Measurements from ENCODE around the gene CRP.
"Not testable (repeated sequence)": the region's sequence is repeated elsewhere in the genome, so short reads cannot be mapped to it uniquely, and the experiment has no call there.

CRP gene

DNA sequence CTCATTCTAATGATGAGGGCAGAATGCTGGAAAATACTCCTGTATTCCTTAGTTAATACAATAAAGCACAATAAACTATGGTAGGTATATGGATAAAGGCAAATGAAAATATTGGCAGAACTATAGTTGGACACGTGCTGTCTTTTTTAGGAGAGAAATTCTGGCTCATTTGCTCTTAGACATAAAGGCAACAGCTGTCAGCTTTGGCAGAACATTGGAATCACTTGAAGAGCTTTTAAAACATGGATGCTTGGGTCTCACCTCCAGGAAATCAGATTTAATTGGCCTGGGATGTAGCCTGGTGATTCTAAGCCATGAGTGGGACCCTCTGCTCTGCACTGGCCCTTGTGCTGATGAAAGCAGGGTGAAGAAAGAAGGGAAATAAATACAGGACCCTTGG lies 9.9 kb downstream of the CRP start:
- no peaks in the 10 kb centered on the region for H3K9me3 ChIP-seq (ENCODE audit: control insufficient read depth in 2 of 2, low read length in 2 of 2)
- H3K9ac ChIP-seq (ENCODE audit: low read depth in 1 of 2, low read length in 2 of 2), result no peak overlapping the region
- no peak overlapping the region for H3K27ac ChIP-seq (ENCODE audit: low read depth in 2 of 2, low read length in 2 of 2)
- no peak overlapping the region for H3K4me3 ChIP-seq (ENCODE audit: low read length in 2 of 2)
- H3K27me3 ChIP-seq (ENCODE audit: control insufficient read depth in 2 of 2, insufficient read depth in 2 of 2, low read length in 2 of 2), result no peaks in the 10 kb centered on the region
- H3K36me3 ChIP-seq (ENCODE audit: control insufficient read depth in 2 of 2, insufficient read depth in 2 of 2, low read length in 2 of 2), result no peaks in the 10 kb centered on the region
- H3K4me1 ChIP-seq (ENCODE audit: control insufficient read depth in 2 of 2, insufficient read depth in 2 of 2, low read length in 2 of 2), result no peaks in the 10 kb centered on the region

DNA sequence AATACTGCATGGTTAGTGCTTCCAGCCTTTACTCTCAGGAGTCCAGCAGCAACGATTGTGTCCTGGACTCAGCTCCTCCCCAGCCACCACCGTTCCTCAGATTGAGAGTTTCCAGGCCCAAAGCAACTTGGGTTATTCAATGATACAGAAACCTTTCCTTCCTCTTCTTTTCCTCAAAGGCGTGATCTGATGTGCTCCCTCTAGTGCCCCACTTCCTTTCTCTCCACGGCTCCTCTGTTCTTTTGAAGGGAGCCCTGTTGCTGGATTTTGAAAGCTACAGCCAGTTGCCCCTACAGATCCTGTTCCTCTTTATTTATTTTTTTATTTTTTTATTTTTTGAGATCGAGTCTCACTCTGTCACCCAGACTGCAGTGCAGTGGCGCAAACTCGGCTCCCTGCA lies 14.1 kb downstream of the CRP start:
- H3K27ac ChIP-seq (ENCODE audit: low read depth in 2 of 2, low read length in 2 of 2), result no peak overlapping the region
- H3K36me3 ChIP-seq (ENCODE audit: control insufficient read depth in 2 of 2, insufficient read depth in 2 of 2, low read length in 2 of 2), result no peaks in the 10 kb centered on the region
- no peaks in the 10 kb centered on the region for H3K27me3 ChIP-seq (ENCODE audit: control insufficient read depth in 2 of 2, insufficient read depth in 2 of 2, low read length in 2 of 2)

DNA sequence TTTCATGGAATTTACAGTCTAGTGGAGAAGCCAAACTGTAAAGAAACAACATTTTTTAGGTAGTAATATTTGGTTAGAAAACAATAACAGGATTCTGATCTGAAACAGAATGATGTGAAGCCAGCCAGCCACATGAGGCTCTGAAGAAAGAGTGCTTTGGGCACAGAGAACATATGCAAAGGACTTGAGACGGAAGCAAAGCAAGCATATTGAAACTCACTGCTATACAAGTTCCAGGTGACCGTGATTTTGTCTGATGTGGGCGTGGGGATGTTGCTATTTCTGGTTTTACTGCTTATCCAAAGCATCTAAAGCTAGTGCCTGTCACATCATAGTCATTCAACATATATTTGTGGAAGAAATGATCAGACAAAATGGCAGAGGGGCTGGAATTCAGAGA lies 14.7 kb downstream of the CRP start:
- H3K27me3 ChIP-seq (ENCODE audit: control insufficient read depth in 2 of 2, insufficient read depth in 2 of 2, low read length in 2 of 2), result no peaks in the 10 kb centered on the region
- no peak overlapping the region for H3K27ac ChIP-seq (ENCODE audit: low read depth in 2 of 2, low read length in 2 of 2)
- H3K4me3 ChIP-seq (ENCODE audit: low read length in 2 of 2), result no peak overlapping the region
- H3K9me3 ChIP-seq (ENCODE audit: control insufficient read depth in 2 of 2, low read length in 2 of 2), result no peaks in the 10 kb centered on the region
- H3K36me3 ChIP-seq (ENCODE audit: control insufficient read depth in 2 of 2, insufficient read depth in 2 of 2, low read length in 2 of 2), result no peaks in the 10 kb centered on the region
- no peaks in the 10 kb centered on the region for H3K4me1 ChIP-seq (ENCODE audit: control insufficient read depth in 2 of 2, insufficient read depth in 2 of 2, low read length in 2 of 2)
- H3K9ac ChIP-seq (ENCODE audit: low read depth in 1 of 2, low read length in 2 of 2), result no peak overlapping the region

More for the DNA sequence above, 14.1 kb downstream of the CRP start:
- H3K4me1 ChIP-seq (ENCODE audit: control insufficient read depth in 2 of 2, insufficient read depth in 2 of 2, low read length in 2 of 2), result no peaks in the 10 kb centered on the region
- no peak overlapping the region for H3K9ac ChIP-seq (ENCODE audit: low read depth in 1 of 2, low read length in 2 of 2)
- H3K9me3 ChIP-seq (ENCODE audit: control insufficient read depth in 2 of 2, low read length in 2 of 2), result no peaks in the 10 kb centered on the region
- no peak overlapping the region for H3K4me3 ChIP-seq (ENCODE audit: low read length in 2 of 2)

DNA sequence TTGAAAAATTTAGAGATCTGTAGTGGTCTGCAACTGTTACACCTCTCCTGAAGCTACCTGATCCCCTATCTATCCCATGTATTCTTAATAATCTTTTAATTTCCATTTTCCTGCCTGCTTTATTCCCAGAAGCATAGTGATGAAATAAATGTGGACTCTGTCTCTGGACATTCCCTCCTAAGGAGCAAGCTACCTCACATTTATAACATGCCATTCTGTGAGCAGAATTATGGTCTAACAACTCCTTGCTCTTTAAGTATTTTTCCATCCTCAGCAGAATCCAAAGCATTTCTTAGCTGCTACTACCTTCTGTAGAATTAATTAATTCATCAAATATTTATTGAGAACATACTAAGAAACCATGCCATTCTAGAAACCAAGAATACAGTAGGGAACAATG lies 15.1 kb downstream of the CRP start:
- H3K4me1 ChIP-seq (ENCODE audit: control insufficient read depth in 2 of 2, insufficient read depth in 2 of 2, low read length in 2 of 2), result no peaks in the 10 kb centered on the region
- no peaks in the 10 kb centered on the region for H3K36me3 ChIP-seq (ENCODE audit: control insufficient read depth in 2 of 2, insufficient read depth in 2 of 2, low read length in 2 of 2)
- H3K27me3 ChIP-seq (ENCODE audit: control insufficient read depth in 2 of 2, insufficient read depth in 2 of 2, low read length in 2 of 2), result no peaks in the 10 kb centered on the region
- H3K4me3 ChIP-seq (ENCODE audit: low read length in 2 of 2), result no peak overlapping the region
- H3K27ac ChIP-seq (ENCODE audit: low read depth in 2 of 2, low read length in 2 of 2), result no peak overlapping the region
- no peak overlapping the region for H3K9ac ChIP-seq (ENCODE audit: low read depth in 1 of 2, low read length in 2 of 2)
- no peaks in the 10 kb centered on the region for H3K9me3 ChIP-seq (ENCODE audit: control insufficient read depth in 2 of 2, low read length in 2 of 2)

DNA sequence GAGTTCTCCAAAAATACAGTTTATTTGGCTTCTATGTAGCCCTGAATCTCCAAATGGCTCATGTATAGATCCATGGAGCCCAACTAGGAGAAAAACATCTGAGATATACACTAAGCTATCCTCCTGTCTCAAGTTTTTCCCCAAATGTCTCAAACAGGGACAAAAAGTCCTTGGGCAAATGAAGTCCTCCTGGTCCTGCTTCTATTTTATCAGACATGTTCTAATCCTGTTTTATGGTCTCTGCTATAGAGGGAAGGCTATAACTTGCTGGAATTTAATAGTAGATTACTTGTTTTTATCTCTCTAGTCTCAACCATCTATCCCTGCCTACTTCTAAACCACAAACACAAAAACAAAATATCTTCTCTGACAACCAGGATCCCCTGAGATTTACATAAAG lies 26.9 kb downstream of the CRP start:
- Histone ChIP-seq H3K27ac (ENCODE audit: low read depth in 2 of 2, low read length in 2 of 2) (no peak overlapping the region), H3K4me1 (ENCODE audit: control insufficient read depth in 2 of 2, insufficient read depth in 2 of 2, low read length in 2 of 2) (no peaks in the 10 kb centered on the region), H3K36me3 (ENCODE audit: control insufficient read depth in 2 of 2, insufficient read depth in 2 of 2, low read length in 2 of 2) (no peaks in the 10 kb centered on the region), H3K4me3 (ENCODE audit: low read length in 2 of 2) (no peak overlapping the region), H3K27me3 (ENCODE audit: control insufficient read depth in 2 of 2, insufficient read depth in 2 of 2, low read length in 2 of 2) (no peaks in the 10 kb centered on the region), H3K9me3 (ENCODE audit: control insufficient read depth in 2 of 2, low read length in 2 of 2) (no peaks in the 10 kb centered on the region), H3K9ac (ENCODE audit: low read depth in 1 of 2, low read length in 2 of 2) (no peak overlapping the region)

DNA sequence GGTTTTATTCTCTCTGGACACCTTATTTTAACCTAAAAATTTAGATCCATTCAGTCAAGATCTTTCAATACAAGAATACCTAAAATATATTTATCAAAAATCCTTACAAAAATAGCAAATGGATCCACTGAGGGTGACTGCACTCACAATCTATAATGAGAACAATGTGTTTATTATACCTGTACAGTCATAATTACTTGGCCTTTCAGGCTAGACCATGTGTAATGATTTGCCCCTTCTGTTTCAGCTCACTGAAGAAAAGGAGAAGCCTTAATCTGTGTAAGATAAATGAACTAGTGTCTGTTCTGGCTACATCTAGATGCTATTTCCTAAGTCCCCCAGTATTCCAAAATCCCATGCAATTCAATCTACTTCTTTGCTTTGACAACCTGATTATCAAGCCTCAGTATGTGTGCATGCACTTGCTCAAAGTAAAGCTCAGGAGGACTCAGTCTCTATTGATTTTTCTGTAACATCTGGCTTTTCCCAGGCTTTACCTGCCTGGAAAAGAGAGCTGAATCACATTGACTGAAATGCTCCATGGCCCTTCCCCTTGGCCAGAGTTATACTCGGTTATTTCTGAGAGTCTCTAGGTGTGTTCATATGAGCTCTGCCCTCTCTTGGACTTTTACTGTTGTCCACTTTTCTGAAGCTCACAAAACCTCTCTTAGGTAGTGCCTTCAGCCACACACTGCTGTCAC lies 27.6 kb downstream of the CRP start:
- no peak overlapping the region for H3K4me3 ChIP-seq (ENCODE audit: low read length in 2 of 2)
- no peak overlapping the region for H3K27ac ChIP-seq (ENCODE audit: low read depth in 2 of 2, low read length in 2 of 2)
- H3K9ac ChIP-seq (ENCODE audit: low read depth in 1 of 2, low read length in 2 of 2), result no peak overlapping the region
- H3K36me3 ChIP-seq (ENCODE audit: control insufficient read depth in 2 of 2, insufficient read depth in 2 of 2, low read length in 2 of 2), result no peaks in the 10 kb centered on the region
- H3K27me3 ChIP-seq (ENCODE audit: control insufficient read depth in 2 of 2, insufficient read depth in 2 of 2, low read length in 2 of 2), result no peaks in the 10 kb centered on the region
- H3K4me1 ChIP-seq (ENCODE audit: control insufficient read depth in 2 of 2, insufficient read depth in 2 of 2, low read length in 2 of 2), result no peaks in the 10 kb centered on the region
- no peaks in the 10 kb centered on the region for H3K9me3 ChIP-seq (ENCODE audit: control insufficient read depth in 2 of 2, low read length in 2 of 2)

DNA sequence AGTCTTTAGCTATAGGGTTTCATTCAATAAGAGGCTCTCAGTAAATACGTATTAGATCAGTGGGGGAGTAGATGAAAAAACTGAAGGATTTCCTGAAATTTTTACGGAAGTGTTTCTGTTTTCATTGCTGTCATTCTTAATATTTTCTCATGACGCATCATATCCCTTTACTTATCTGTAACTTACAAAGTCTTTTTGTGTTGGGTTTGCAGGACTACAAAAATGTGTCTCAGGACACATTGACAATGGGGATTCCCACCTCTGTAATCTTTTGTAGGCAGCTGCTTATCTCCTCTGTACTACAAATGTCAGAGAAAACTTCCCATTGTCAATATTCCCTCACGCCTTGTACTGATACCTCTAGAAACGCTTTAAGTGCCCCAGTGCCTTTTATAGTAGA lies 35.5 kb downstream of the CRP start:
- H3K4me1 ChIP-seq (ENCODE audit: control insufficient read depth in 2 of 2, insufficient read depth in 2 of 2, low read length in 2 of 2), result no peaks in the 10 kb centered on the region
- H3K36me3 ChIP-seq (ENCODE audit: control insufficient read depth in 2 of 2, insufficient read depth in 2 of 2, low read length in 2 of 2), result no peaks in the 10 kb centered on the region
- no peak overlapping the region for H3K9ac ChIP-seq (ENCODE audit: low read depth in 1 of 2, low read length in 2 of 2)
- no peak overlapping the region for H3K4me3 ChIP-seq (ENCODE audit: low read length in 2 of 2)
- no peaks in the 10 kb centered on the region for H3K9me3 ChIP-seq (ENCODE audit: control insufficient read depth in 2 of 2, low read length in 2 of 2)
- H3K27me3 ChIP-seq (ENCODE audit: control insufficient read depth in 2 of 2, insufficient read depth in 2 of 2, low read length in 2 of 2), result no peaks in the 10 kb centered on the region
- H3K27ac ChIP-seq (ENCODE audit: low read depth in 2 of 2, low read length in 2 of 2), result no peak overlapping the region

DNA sequence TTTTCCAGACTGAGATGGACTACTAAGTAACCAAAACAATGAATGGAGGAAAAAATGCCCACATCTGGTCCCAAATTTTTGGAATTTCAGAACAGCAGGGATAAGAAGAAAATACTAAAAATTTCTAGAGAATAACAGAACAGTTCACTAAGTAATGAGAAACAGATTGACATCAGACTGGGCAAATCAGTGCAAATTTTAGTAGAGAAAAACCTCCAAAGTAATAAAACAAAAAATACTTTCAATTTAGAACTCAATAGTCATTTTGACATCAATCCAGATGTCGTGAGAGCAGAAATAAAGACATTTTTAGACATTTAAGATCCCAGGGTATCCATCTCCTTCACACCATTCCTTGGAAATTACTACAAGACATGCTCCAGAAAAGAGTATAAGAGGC lies 39.3 kb downstream of the CRP start:
- Histone ChIP-seq H3K27ac (ENCODE audit: low read depth in 2 of 2, low read length in 2 of 2) (no peak overlapping the region), H3K27me3 (ENCODE audit: control insufficient read depth in 2 of 2, insufficient read depth in 2 of 2, low read length in 2 of 2) (no peaks in the 10 kb centered on the region), H3K4me3 (ENCODE audit: low read length in 2 of 2) (no peak overlapping the region), H3K9ac (ENCODE audit: low read depth in 1 of 2, low read length in 2 of 2) (no peak overlapping the region), H3K9me3 (ENCODE audit: control insufficient read depth in 2 of 2, low read length in 2 of 2) (no peaks in the 10 kb centered on the region), H3K4me1 (ENCODE audit: control insufficient read depth in 2 of 2, insufficient read depth in 2 of 2, low read length in 2 of 2) (no peaks in the 10 kb centered on the region), H3K36me3 (ENCODE audit: control insufficient read depth in 2 of 2, insufficient read depth in 2 of 2, low read length in 2 of 2) (no peaks in the 10 kb centered on the region)

DNA sequence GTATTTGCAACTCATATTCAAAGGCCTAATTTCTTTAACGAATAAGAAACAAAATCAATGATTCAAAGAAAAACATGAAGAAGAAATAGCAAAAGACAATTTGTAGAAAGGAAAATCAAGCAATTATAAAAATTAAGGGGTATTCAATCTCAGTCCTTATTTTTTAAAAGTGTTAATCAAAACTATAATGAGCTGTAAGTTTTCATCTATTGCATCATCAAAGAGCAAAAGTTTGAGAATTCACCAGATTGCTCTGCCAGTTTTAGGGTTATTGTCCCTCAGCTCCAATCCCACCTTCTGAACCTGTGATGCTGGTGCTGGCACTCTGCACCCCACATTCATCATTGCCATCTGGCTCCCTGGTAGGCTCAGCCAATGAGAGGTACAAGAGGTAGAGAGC lies 42.0 kb downstream of the CRP start:
- H3K9ac ChIP-seq (ENCODE audit: low read depth in 1 of 2, low read length in 2 of 2); H3K4me3 ChIP-seq (ENCODE audit: low read length in 2 of 2); H3K9me3 ChIP-seq (ENCODE audit: control insufficient read depth in 2 of 2, low read length in 2 of 2); H3K4me1 ChIP-seq (ENCODE audit: control insufficient read depth in 2 of 2, insufficient read depth in 2 of 2, low read length in 2 of 2); H3K36me3 ChIP-seq (ENCODE audit: control insufficient read depth in 2 of 2, insufficient read depth in 2 of 2, low read length in 2 of 2); H3K27me3 ChIP-seq (ENCODE audit: control insufficient read depth in 2 of 2, insufficient read depth in 2 of 2, low read length in 2 of 2); H3K27ac ChIP-seq (ENCODE audit: low read depth in 2 of 2, low read length in 2 of 2): not testable (repeated sequence)

DNA sequence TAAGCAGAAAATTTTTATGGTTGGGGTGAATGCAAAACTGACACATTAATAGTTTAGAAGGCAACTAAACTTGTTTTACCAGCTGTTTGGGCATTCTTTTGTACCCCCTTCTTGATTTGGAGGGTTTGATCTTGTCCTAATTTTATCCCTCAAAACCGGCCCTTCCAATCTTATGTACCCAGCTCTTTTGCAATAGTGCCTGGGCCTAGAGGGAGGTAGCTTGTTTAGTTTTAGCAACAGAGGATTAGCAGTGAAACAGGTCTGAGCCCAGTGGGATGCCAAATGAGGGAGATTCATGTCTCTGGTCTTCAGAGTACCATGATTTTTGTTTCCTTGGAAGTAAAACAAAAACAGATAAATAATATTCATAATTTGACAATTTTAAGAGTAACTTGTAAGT lies 45.1 kb downstream of the CRP start:
- Histone ChIP-seq H3K27ac (ENCODE audit: low read depth in 2 of 2, low read length in 2 of 2) (no peak overlapping the region), H3K27me3 (ENCODE audit: control insufficient read depth in 2 of 2, insufficient read depth in 2 of 2, low read length in 2 of 2) (no peaks in the 10 kb centered on the region), H3K9me3 (ENCODE audit: control insufficient read depth in 2 of 2, low read length in 2 of 2) (no peaks in the 10 kb centered on the region), H3K9ac (ENCODE audit: low read depth in 1 of 2, low read length in 2 of 2) (no peak overlapping the region), H3K4me1 (ENCODE audit: control insufficient read depth in 2 of 2, insufficient read depth in 2 of 2, low read length in 2 of 2) (no peaks in the 10 kb centered on the region), H3K4me3 (ENCODE audit: low read length in 2 of 2) (no peak overlapping the region), H3K36me3 (ENCODE audit: control insufficient read depth in 2 of 2, insufficient read depth in 2 of 2, low read length in 2 of 2) (no peaks in the 10 kb centered on the region)

DNA sequence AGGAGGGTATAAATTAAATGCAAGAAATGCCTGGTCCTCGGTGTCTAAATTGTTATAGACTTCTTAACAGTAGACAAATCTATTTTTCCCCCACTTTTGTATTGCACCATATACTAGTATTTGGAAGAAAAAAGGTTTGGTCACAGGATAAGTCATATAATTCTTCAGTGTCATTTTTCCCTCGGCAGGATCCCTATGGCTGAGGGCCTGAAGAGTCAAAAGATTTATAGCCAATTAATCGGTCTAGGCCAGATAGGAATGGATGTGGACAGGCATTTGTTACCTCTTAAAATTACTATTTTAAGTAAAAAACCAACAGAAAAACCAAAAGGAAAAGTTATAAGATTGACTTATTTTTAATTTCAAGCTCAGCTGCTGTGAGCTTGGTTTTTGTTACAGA lies 45.6 kb downstream of the CRP start:
- Histone ChIP-seq H3K9ac (ENCODE audit: low read depth in 1 of 2, low read length in 2 of 2) (no peak overlapping the region), H3K4me1 (ENCODE audit: control insufficient read depth in 2 of 2, insufficient read depth in 2 of 2, low read length in 2 of 2) (no peaks in the 10 kb centered on the region), H3K4me3 (ENCODE audit: low read length in 2 of 2) (no peak overlapping the region), H3K27me3 (ENCODE audit: control insufficient read depth in 2 of 2, insufficient read depth in 2 of 2, low read length in 2 of 2) (no peaks in the 10 kb centered on the region), H3K27ac (ENCODE audit: low read depth in 2 of 2, low read length in 2 of 2) (no peak overlapping the region), H3K9me3 (ENCODE audit: control insufficient read depth in 2 of 2, low read length in 2 of 2) (no peaks in the 10 kb centered on the region), H3K36me3 (ENCODE audit: control insufficient read depth in 2 of 2, insufficient read depth in 2 of 2, low read length in 2 of 2) (no peaks in the 10 kb centered on the region)
